ENCODE results near the gene SLC10A7. TPM values are rescaled to one million over a fixed set of nuclear protein-coding genes. Genes with fewer than 3 reads are reported as not detected.

Gene SLC10A7
- total RNA-seq, 1 donor from 2014 or later: 23.5 TPM

- H3K9me3 ChIP-seq: no peaks in the 10 kb centered on the region
- no peaks in the 10 kb centered on the region for H3K27me3 ChIP-seq (ENCODE audit: low read depth)
- H3K27ac ChIP-seq: no peak overlapping the region
- no peak for TF ChIP-seq CTCF (IDR thresholded peaks at IDR 0.05)
- H3K4me1 ChIP-seq: peaks cover 23% of the 10 kb centered on the region
- ATAC-seq: no peak
- intact Hi-C loops (cut with DNase I): no loop called here
- no peak for DNase-seq
- H3K4me3 ChIP-seq: no peak overlapping the region
- no peaks in the 10 kb centered on the region for H3K36me3 ChIP-seq
Measured at GRCh38 chr4:146282657-146283056, 239.1 kb downstream of the SLC10A7 start.

GRCh38 chr4:146278986-146279385 is 242.8 kb downstream of the SLC10A7 start:
- H3K27me3 ChIP-seq (ENCODE audit: low read depth): no peaks in the 10 kb centered on the region
- no peak for ATAC-seq
- no peaks in the 10 kb centered on the region for H3K9me3 ChIP-seq
- intact Hi-C loops (cut with DNase I): no loop called here
- DNase-seq: no peak
- H3K4me1 ChIP-seq: peaks cover 15% of the 10 kb centered on the region
- no peak overlapping the region for H3K27ac ChIP-seq
- H3K4me3 ChIP-seq: no peak overlapping the region
- TF ChIP-seq CTCF (IDR thresholded peaks at IDR 0.05): no peak
- no peaks in the 10 kb centered on the region for H3K36me3 ChIP-seq

- H3K4me3 ChIP-seq: no peak overlapping the region
- intact Hi-C loops (cut with DNase I): no loop called here
- H3K27ac ChIP-seq: no peak overlapping the region
- no peaks in the 10 kb centered on the region for H3K36me3 ChIP-seq
- no peaks in the 10 kb centered on the region for H3K9me3 ChIP-seq
- DNase-seq (no peak), ATAC-seq (no peak)
- H3K4me1 ChIP-seq: peaks cover 12% of the 10 kb centered on the region
- no peaks in the 10 kb centered on the region for H3K27me3 ChIP-seq (ENCODE audit: low read depth)
- no peak for TF ChIP-seq CTCF (IDR thresholded peaks at IDR 0.05)
Measured at GRCh38 chr4:146275370-146275769, 246.4 kb downstream of the SLC10A7 start.

GRCh38 chr4:146274774-146275173 is 247.0 kb downstream of the SLC10A7 start:
- no peaks in the 10 kb centered on the region for H3K9me3 ChIP-seq
- DNase-seq (no peak), ATAC-seq (no peak)
- intact Hi-C loops (cut with DNase I): no loop called here
- H3K27me3 ChIP-seq (ENCODE audit: low read depth): no peaks in the 10 kb centered on the region
- H3K27ac ChIP-seq: no peak overlapping the region
- H3K4me1 ChIP-seq: peaks cover 12% of the 10 kb centered on the region
- H3K4me3 ChIP-seq: no peak overlapping the region
- H3K36me3 ChIP-seq: no peaks in the 10 kb centered on the region
- no peak for TF ChIP-seq CTCF (IDR thresholded peaks at IDR 0.05)

GRCh38 chr4:146273204-146273901 is 248.4 kb downstream of the SLC10A7 start:
- DNase-seq (no peak), ATAC-seq (no peak)
- Histone ChIP-seq H3K4me3 (no peak overlapping the region), H3K4me1 (no peaks in the 10 kb centered on the region), H3K27me3 (ENCODE audit: low read depth) (no peaks in the 10 kb centered on the region), H3K27ac (no peak overlapping the region), H3K9me3 (no peaks in the 10 kb centered on the region), H3K36me3 (no peaks in the 10 kb centered on the region)
- no peak for TF ChIP-seq CTCF (IDR thresholded peaks at IDR 0.05)
- intact Hi-C loops (cut with DNase I): no loop called here
